ENCODE data around the gene IRX5.

Gene IRX5

DNA sequence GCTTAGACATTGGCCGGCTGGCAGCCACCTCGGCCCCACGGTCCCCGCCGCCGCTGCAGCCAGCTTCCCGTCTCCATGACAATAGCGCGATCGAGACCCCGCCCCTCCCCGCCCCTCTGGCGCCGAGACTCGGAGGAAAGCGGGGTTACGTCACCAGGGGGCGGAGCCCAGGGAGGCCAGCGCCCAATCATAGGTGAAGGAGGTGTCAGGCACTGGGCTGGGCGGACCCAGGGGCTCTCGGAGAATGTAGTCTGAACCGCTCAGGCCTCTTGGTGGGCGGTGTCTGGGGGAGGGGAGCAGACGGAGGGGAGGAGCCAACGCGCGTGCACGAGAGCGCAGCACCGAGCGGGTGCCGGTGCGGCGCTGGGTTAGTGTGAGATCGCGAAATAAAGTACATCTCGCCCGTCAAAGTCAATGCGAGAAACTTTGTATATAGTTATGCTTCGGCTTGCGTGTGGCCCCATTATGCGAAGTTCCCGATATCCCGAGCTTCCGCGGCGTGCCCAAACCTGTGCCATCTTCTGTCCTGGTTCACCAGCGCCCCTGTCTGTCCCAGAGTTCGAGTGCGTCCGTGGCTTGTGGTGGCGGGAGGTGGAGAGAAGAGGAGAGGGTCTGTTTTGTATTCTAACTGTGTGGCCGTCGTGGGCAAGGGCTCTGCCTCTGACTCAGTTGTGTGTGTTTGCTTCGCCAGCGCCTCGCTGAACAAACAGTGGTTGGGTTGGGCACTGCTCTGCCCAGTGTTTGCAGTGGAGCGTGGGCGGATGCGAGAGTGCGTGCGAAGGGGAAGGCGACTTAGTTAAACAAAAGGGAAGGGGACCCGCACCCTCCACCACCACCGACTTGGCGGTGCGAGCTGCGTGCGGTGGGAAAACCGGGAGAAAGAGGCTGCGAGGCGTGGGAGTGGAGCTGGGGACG, 1.3 kb upstream of the IRX5 start:
- peak overlapping the region; percentile 79 for H3K4me3 ChIP-seq (ENCODE audit: control insufficient read depth, low read depth, low read length)
- peak; percentile 99 for DNase-seq (ENCODE audit: low read depth)
- TF ChIP-seq, protein P1, sequence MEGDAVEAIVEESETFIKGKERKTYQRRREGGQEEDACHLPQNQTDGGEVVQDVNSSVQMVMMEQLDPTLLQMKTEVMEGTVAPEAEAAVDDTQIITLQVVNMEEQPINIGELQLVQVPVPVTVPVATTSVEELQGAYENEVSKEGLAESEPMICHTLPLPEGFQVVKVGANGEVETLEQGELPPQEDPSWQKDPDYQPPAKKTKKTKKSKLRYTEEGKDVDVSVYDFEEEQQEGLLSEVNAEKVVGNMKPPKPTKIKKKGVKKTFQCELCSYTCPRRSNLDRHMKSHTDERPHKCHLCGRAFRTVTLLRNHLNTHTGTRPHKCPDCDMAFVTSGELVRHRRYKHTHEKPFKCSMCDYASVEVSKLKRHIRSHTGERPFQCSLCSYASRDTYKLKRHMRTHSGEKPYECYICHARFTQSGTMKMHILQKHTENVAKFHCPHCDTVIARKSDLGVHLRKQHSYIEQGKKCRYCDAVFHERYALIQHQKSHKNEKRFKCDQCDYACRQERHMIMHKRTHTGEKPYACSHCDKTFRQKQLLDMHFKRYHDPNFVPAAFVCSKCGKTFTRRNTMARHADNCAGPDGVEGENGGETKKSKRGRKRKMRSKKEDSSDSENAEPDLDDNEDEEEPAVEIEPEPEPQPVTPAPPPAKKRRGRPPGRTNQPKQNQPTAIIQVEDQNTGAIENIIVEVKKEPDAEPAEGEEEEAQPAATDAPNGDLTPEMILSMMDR (conservative IDR thresholded peaks at IDR 0.05; ENCODE audit: control insufficient read depth, insufficient read depth, low read depth, low read length) = no peak

DNA sequence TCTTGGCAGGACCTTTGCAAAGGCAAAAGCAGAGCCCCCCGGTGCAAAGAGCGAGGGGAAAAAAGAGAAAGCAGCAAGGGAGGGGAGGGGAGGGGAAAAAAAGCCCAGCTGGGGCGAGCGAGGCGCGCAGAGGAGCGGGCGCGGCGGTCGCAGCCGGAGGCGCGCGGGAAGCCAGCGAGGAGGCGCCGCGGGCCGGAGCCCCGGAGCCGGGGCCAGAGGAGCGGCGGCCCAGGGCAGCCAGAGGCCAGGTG, 129 bp downstream of the IRX5 start:
- TF ChIP-seq, protein P1 (conservative IDR thresholded peaks at IDR 0.05; ENCODE audit: control insufficient read depth, insufficient read depth, low read depth, low read length) = no peak
- H3K4me3 ChIP-seq (ENCODE audit: control insufficient read depth, low read depth, low read length) = peak overlapping the region; percentile 66

DNA sequence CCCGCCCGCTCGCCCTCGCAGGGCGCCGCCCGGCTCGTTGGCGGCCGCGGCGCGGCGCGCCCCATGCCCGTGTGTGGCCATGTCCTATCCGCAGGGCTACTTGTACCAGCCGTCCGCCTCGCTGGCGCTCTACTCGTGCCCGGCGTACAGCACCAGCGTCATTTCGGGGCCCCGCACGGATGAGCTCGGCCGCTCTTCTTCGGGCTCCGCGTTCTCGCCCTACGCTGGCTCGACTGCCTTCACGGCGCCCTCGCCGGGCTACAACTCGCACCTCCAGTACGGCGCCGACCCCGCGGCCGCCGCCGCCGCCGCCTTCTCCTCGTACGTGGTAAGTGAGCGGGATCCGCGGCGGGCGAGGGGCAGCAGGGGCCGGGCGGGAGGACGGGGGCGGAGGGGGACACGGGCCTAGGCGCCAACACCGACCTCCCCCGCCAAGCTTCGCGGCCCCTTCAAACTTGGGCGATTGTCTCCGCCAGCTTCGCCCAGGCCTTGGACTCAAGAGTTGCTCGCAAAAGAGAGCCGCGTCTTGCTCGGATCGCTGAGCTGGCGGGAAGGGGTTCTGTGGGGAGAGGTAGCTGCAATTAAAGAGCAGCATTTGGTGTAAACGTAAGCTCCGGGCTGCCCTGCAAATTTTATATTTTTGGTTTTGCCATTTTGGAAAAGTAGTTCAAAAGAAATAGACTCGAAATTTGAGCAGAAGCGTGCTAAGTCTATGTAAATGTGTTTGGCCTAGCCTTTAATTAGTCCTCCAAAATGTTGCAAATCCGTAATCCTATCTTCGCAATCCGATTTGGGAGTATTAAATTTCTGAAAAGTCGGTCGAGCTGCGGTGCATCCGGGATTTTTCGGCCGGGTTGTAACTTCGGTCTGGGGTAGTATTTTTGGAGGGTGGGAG, 702 bp downstream of the IRX5 start:
- peak; percentile 39 for DNase-seq (ENCODE audit: low read depth)
- TF ChIP-seq, protein P1 (conservative IDR thresholded peaks at IDR 0.05; ENCODE audit: control insufficient read depth, insufficient read depth, low read depth, low read length) = no peak

More for the DNA sequence above, 129 bp downstream of the IRX5 start:
- no peak for DNase-seq (ENCODE audit: low read depth)

DNA sequence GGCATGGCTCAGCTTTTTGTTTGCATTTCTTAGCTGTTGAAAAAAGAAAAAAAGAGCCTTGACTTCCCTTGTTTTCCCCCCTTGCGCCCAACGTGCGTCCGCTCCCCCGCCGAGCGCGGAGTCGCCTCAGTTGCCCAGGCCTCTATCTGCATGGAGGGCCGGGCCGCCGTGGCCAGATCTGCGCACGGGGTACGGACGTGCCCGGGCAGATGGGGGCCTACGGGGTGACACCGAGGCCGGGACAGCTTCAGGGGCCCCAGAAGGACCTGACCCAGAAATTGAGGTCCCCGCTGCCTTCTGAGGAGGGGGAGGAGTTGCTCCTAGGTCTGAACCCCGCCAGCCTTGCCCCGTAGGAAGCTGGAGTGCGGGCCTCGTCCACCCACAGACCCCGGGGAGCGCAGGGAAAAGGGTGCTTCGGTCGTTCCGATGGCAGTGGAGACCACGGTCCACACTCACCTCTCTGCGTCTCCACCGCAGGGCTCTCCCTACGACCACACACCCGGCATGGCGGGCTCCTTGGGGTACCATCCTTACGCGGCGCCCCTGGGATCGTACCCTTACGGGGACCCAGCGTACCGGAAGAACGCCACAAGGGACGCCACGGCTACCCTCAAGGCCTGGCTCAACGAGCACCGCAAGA, 1.5 kb downstream of the IRX5 start:
- TF ChIP-seq, protein P1 (conservative IDR thresholded peaks at IDR 0.05; ENCODE audit: control insufficient read depth, insufficient read depth, low read depth, low read length) = no peak
- DNase-seq (ENCODE audit: low read depth) = no peak
- peak overlapping the region; percentile 66 for H3K4me3 ChIP-seq (ENCODE audit: control insufficient read depth, low read depth, low read length)

More for the DNA sequence above, 702 bp downstream of the IRX5 start:
- H3K4me3 ChIP-seq (ENCODE audit: control insufficient read depth, low read depth, low read length) = peak overlapping the region; percentile 66

DNA sequence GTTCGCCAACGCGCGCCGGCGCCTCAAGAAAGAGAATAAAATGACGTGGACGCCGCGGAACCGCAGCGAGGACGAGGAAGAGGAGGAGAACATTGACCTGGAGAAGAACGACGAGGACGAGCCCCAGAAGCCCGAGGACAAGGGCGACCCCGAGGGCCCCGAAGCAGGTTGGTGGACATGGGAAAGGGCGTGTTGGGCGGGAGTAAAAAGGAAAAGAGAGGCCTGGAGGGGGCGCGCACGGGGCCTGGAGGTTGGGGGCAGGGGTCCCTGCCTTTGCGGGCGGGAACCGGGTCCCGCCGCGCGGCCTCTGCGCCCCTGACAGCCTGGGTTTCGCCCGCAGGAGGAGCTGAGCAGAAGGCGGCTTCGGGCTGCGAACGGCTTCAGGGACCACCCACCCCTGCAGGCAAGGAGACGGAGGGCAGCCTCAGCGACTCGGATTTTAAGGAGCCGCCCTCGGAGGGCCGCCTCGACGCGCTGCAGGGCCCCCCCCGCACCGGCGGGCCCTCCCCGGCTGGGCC, 2.1 kb downstream of the IRX5 start:
- TF ChIP-seq, protein P1 (conservative IDR thresholded peaks at IDR 0.05; ENCODE audit: control insufficient read depth, insufficient read depth, low read depth, low read length) = no peak
- H3K4me3 ChIP-seq (ENCODE audit: control insufficient read depth, low read depth, low read length) = peak overlapping the region; percentile 66
- no peak for DNase-seq (ENCODE audit: low read depth)

DNA sequence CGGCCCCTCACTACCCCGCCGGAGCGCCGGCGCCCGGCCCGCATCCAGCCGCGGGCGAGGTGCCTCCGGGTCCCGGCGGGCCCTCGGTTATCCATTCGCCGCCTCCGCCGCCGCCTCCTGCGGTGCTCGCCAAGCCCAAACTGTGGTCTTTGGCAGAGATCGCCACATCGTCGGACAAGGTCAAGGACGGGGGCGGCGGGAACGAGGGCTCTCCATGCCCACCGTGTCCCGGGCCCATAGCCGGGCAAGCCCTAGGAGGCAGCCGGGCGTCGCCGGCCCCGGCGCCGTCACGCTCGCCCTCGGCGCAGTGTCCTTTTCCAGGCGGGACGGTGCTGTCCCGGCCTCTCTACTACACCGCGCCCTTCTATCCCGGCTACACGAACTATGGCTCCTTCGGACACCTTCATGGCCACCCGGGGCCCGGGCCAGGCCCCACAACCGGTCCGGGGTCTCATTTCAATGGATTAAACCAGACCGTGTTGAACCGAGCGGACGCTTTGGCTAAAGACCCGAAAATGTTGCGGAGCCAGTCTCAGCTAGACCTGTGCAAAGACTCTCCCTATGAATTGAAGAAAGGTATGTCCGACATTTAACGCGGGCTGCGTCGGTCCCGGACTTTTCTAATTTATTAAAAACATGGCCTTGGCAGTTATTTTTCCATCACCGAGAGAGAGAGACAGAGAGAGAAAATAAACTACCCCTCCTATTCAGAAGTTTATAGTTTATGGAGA, 2.8 kb downstream of the IRX5 start:
- TF ChIP-seq, protein P1 (conservative IDR thresholded peaks at IDR 0.05; ENCODE audit: control insufficient read depth, insufficient read depth, low read depth, low read length) = no peak
- peak overlapping the region; percentile 31 for H3K4me3 ChIP-seq (ENCODE audit: control insufficient read depth, low read depth, low read length)
- DNase-seq (ENCODE audit: low read depth) = no peak

All from fibroblast of mammary gland (primary cell).